Endothelial cell of umbilical vein (primary cell): ENCODE data around the gene USF2. TPM values are rescaled to one million over a fixed set of nuclear protein-coding genes. Genes with fewer than 3 reads are reported as not detected.

Experiments used
- BruUV-seq: library from RNA; stranded (reverse); fragments of 400-500 nt; replicated peaks from 2 replicates; lab custom pipeline; 2021; lab: Mats Ljungman, UMichigan
- CTCF ChIA-PET: fragments of 300-600, 350-600 bp; sonication (Branson Sonifier 250); formaldehyde crosslinking; loops from one replicate; lab custom pipeline; 2021; ENCODE audit warnings: antibody characterized with exemption, inconsistent platforms; lab: Charles Lee
- POLR2A ChIA-PET: fragments of 300-600, 350-600 bp; sonication (Branson Sonifier 250); formaldehyde crosslinking; loops from one replicate; lab custom pipeline; 2021; ENCODE audit warnings: antibody characterized with exemption, inconsistent platforms; lab: Charles Lee
- DNase-seq: peaks from one replicate; pipeline ENCODE4 v3.0.0-alpha.2; 2011; ENCODE audit warnings: low read depth, low spot score
- FAIRE-seq: peaks from 2 replicates; lab custom pipeline; 2011; peaks lifted over from hg19 to GRCh38; lab: Jason Lieb, UNC
- H2AFZ ChIP-seq: 2 replicates; pipeline ENCODE4 v1.6.0; 2012; ENCODE audit warnings: low read depth, low read length, control low read depth, inconsistent platforms
- H3K27ac ChIP-seq: 2 replicates; pipeline ENCODE4 v1.5.1; 2011; ENCODE audit warnings: low read depth, mild to moderate bottlenecking, control low read depth, low read length, moderate library complexity; ENCODE audit not compliant: insufficient read depth
- H3K27me3 ChIP-seq, 2 experiments: 2 replicates each; pipeline versions ENCODE4 v1.6.0 to v1.6.1; 2011; ENCODE audit warnings: low read length in 2 of 2, mixed read lengths in 1 of 2; ENCODE audit not compliant: control insufficient read depth in 2 of 2, insufficient read depth in 2 of 2
- H3K36me3 ChIP-seq, 2 experiments: 2 replicates in 1 of 2; 3 replicates in 1 of 2; pipeline ENCODE4 v1.5.1; 2011; ENCODE audit warnings: low read length in 2 of 2, mild to moderate bottlenecking in 1 of 2, moderate library complexity in 1 of 2; ENCODE audit not compliant: control insufficient read depth in 2 of 2, insufficient read depth in 2 of 2; ENCODE audit errors: extremely low read depth in 1 of 2
- H3K4me1 ChIP-seq: 3 replicates; pipeline ENCODE4 v1.5.1; 2011; ENCODE audit warnings: mild to moderate bottlenecking, low read length; ENCODE audit not compliant: control insufficient read depth, insufficient read depth; ENCODE audit errors: extremely low read depth
- H3K4me2 ChIP-seq: 2 replicates; pipeline ENCODE4 v1.6.1; 2011; ENCODE audit warnings: low read length, control low read depth, mixed read lengths; ENCODE audit not compliant: insufficient read depth
- H3K4me3 ChIP-seq, 3 experiments: fragments of 200-600 bp in 1 of 3; sonication (generic), shearing (Covaris generic) in 1 of 3; replicated peaks in 1 of 3; 2 replicates each; pipeline ENCODE4 v1.5.1; 2011 to 2016; ENCODE audit warnings: control low read depth in 3 of 3, low read length in 3 of 3, mild to moderate bottlenecking in 2 of 3, inconsistent platforms in 1 of 3, low read depth in 1 of 3, moderate library complexity in 1 of 3; ENCODE audit not compliant: insufficient read depth in 1 of 3
- H3K79me2 ChIP-seq: 2 replicates; pipeline ENCODE4 v1.6.0; 2012; ENCODE audit warnings: low read length, inconsistent platforms; ENCODE audit not compliant: control insufficient read depth, insufficient read depth
- H3K9ac ChIP-seq: replicated peaks from 2 replicates; pipeline ENCODE3; 2011; ENCODE audit warnings: low read length, control low read depth; ENCODE audit not compliant: insufficient read depth; ENCODE audit errors: extremely low read depth
- H3K9me1 ChIP-seq: replicated peaks from 3 replicates; pipeline ENCODE4 v1.6.0; 2011; ENCODE audit warnings: mild to moderate bottlenecking, low read length; ENCODE audit not compliant: control insufficient read depth, insufficient read depth; ENCODE audit errors: extremely low read depth
- H3K9me3 ChIP-seq: replicated peaks from 2 replicates; pipeline ENCODE4 v1.5.1; 2012; ENCODE audit warnings: low read length, inconsistent platforms; ENCODE audit not compliant: control insufficient read depth, insufficient read depth
- H4K20me1 ChIP-seq: replicated peaks from 2 replicates; pipeline ENCODE3; 2011; ENCODE audit warnings: mild to moderate bottlenecking, low read length; ENCODE audit not compliant: control insufficient read depth, insufficient read depth; ENCODE audit errors: extremely low read depth
- EZH2 ChIP-seq: IDR thresholded peaks from 2 replicates; pipeline ENCODE4 v1.6.1; 2012; ENCODE audit warnings: borderline replicate concordance, low read depth, mild to moderate bottlenecking, moderate library complexity, low read length, inconsistent platforms; ENCODE audit not compliant: severe bottlenecking
- JUN ChIP-seq: IDR thresholded peaks from 2 replicates; pipeline ENCODE4 v1.6.1; 2011; ENCODE audit warnings: borderline replicate concordance, low read depth; ENCODE audit not compliant: insufficient read length, insufficient read depth
- POLR2AphosphoS5 ChIP-seq: IDR thresholded peaks from 2 replicates; pipeline ENCODE4 v1.6.1; 2012; ENCODE audit warnings: low read depth, mild to moderate bottlenecking, control low read depth, low read length, moderate library complexity; ENCODE audit not compliant: insufficient read depth
- dilution Hi-C: fragments of 300-500 bp; cut with MboI; formaldehyde crosslinking; loops from one replicate; pipeline ENCODE4 v1.15.0; 2019; ENCODE audit warnings: low sequenced_read_pairs; ENCODE audit not compliant: extremely low pct_ligation_motif_present
- intact Hi-C: fragments of 100-400 bp; cut with micrococcal nuclease; formaldehyde crosslinking; loops from one replicate; pipeline ENCODE4 v1.10.0; 2022
- polyA plus RNA-seq, 4 experiments: library from polyadenylated mRNA; depleted of rRNA in 3 of 4; stranded (reverse) in 3 of 4; unstranded in 1 of 4; fragments of >200 nt; gene quantifications; 2 replicates each; pipeline versions ENCODE4 v1.2.1 to v1.2.3, GENCODE V29; 2011 to 2012; ENCODE audit warnings: missing spikeins in 1 of 4
- total RNA-seq: library from RNA; stranded (reverse); gene quantifications from 2 replicates; pipeline ENCODE4 v1.2.3, GENCODE V29; 2021

USF2 gene
- total and polyA plus RNA-seq, 2 donors (not counting 3 experiments of a cell fraction or from before 2014, with no cell fraction given) = 75.0 to 76.8 TPM

DNA sequence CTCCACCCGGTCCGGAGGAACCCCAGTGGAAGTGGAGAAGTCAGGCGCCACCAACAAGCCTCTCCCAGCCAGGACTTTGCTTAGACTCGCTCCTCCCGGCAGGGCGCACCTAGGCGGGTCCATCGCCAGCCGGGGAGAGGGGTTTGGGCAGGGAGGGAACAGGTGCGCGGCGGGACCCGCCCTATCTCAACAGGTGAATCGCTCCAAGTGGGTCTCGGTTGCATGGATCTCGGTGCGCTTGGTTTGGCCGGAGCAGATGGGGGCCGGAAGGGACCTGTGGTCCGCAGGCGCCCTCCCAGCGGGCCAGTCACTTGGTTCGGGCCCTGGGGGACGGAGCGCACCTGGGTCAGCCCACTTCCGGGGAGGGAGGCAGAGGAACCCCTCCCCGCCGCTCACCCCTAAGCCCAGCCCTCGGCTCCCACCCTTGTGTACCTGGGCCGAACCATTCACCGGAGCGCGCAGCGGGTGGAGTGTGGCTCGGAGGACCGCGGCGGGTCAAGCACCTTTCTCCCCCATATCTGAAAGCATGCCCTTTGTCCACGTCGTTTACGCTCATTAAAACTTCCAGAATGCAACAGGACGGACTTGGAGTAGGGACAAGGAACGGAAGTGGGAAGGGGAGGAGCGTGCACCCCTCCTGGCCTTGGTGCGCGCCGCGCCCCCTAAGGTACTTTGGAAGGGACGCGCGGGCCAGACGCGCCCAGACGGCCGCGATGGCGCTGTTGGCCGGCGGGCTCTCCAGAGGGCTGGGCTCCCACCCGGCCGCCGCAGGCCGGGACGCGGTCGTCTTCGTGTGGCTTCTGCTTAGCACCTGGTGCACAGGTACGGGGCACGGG is 20.2 kb upstream of the USF2 start, which contains the start of gene LSR:
Gene LSR, plus strand, starts transcription at position 693 of the 836 bp plus-strand sequence. Its CDS starts 21 bp downstream, at position 714.
- intact Hi-C loops (no loop called here), dilution Hi-C loops (no loop called here)
- Histone ChIP-seq H3K36me3 (no peaks in the 10 kb centered on the region), H3K9me1 (no peaks in the 10 kb centered on the region), H3K9ac (no peak within 1 kb of the TSS), H3K79me2 (no peaks in the 10 kb centered on the region), H4K20me1 (no peaks in the 10 kb centered on the region), H2AFZ (no peak within 1 kb of the TSS), H3K4me1 (no peaks in the 10 kb centered on the region), H3K27ac (no peak within 1 kb of the TSS), H3K4me3 (no peak within 1 kb of the TSS), H3K9me3 (no peaks in the 10 kb centered on the region), H3K4me2 (no peak within 1 kb of the TSS), H3K27me3 (peaks cover 26 to 46% of the 10 kb centered on the region in 2 experiments)
- ChIA-PET CTCF (no interaction called here), POLR2A (no interaction called here)
- FAIRE-seq = no peak
- TF ChIP-seq POLR2AphosphoS5 = no peak
- TF ChIP-seq EZH2 = peak; percentile 70
- DNase-seq = no peak
- no TSS peak for BruUV-seq

DNA sequence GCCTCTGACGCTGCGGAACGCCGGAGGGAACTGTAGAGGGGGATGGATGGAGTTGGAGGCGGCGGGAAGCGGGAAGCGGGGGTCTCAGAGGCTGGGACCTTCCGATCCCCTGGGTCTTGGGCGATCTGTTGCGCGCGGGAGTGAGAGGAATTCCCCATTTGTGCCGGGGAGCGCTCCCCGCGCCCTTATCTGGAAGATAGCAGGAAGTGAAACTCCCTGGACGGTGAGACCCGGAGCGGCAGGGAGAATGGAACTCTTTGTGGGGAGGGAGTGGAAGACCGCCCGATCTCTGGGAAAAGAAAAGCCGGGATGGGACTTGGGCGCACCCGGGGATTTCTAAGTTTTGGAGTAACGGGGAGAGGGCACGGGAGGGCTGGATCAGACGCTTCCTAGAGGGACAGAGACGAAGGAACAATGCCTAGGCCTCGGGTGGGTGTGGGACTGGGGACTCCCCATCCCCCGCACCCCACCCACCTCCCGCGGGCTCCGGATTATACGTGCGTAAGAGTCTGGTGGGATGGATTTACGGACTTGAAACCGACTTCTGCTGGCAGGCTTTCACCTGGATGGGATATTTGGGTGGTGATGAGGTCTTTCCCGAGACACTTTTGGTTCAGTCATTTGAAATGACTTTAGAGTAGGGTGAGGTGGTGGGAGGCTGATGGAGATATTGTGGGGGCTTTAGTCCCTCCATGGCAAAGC is 19.5 kb upstream of the USF2 start:
- Histone ChIP-seq H3K4me2 (no peak overlapping the region), H3K9me3 (no peaks in the 10 kb centered on the region), H3K4me1 (no peaks in the 10 kb centered on the region), H3K36me3 (no peaks in the 10 kb centered on the region), H2AFZ (no peak overlapping the region), H3K9ac (no peak overlapping the region), H3K27ac (no peak overlapping the region), H3K27me3 (peaks cover 26 to 40% of the 10 kb centered on the region in 2 experiments), H3K79me2 (no peaks in the 10 kb centered on the region), H3K4me3 (no peak overlapping the region), H4K20me1 (no peaks in the 10 kb centered on the region), H3K9me1 (no peaks in the 10 kb centered on the region)
- no peak for DNase-seq
- BruUV-seq = no TSS peak
- FAIRE-seq = no peak
- peak; percentile 60 for TF ChIP-seq EZH2
- TF ChIP-seq JUN = no peak
- dilution Hi-C loops (no loop called here), intact Hi-C loops (no loop called here)
- POLR2A ChIA-PET = no interaction called here
- CTCF ChIA-PET = no interaction called here
